IPS DF 4.7 (cell line): ENCODE results near the gene CGNL1.

Experiments used
- DNase-seq: peaks from one replicate; pipeline ENCODE4 v3.0.0-alpha.2; 2013; ENCODE audit warnings: low spot score; ENCODE audit errors: extremely low read depth

CGNL1 gene

GRCh38 chr15:57421110-57421509 lies 44.8 kb downstream of the CGNL1 start:
- no peak for DNase-seq

- no peak for DNase-seq
These were observed 45.2 kb downstream of the CGNL1 start for GRCh38 chr15:57421551-57421950.

DNA sequence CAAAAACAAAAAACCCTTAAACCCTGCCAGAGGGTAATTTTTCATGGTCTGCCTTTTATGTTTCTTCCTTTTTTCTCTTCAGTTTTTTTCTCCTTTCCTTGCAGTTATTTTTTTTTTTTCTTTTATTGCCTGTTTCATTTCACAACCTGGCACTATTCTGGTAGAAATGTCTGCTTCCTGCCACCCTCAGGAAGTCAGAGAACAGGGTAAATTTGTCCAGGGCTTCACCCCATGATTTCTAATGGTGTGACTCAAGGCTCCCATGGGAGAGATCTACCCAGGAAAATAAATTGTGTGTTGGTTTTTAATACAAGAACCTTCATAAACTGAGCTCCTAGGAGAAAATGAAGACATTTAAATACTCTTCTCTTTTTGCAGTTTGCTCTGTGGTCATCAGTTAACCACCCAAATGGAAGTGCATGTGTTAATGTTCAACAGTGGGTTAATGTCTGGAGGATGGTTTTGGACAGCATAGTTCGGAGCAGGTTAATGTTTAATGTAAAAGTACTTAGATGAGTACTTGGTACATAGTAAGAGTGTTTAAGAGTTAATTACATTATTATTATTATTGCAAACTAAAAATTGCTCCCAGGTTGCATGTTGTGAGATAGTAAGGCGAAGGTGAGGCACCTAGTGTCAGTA lies 45.9 kb downstream of the CGNL1 start:
- no peak for DNase-seq

DNA sequence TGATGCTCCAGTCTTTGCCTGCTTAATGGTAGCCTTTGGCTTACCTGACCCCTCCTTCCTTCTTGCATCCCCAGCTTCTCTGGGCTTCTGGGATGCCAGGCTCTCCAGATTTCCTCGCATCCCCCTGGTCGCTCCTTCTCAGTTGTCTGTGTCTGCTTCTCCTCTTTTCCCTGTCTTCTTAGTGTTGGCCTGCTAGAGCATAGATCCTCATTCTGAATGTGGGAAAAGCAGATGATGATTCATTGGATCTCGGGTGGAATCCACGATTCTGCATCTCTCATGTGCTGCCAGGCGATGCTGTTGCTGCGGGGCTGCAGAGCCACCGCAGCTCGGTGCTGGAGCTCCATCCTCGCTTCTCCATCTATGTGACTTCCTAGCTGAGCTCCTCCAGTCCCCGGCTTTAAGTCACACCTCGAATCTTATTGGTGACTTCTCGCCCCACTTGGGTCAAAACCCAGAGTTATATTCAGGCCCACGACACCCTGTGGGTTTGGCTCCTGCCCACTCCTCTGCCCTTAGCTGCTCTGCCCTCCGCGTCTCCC lies 47.4 kb downstream of the CGNL1 start:
- DNase-seq: no peak

DNA sequence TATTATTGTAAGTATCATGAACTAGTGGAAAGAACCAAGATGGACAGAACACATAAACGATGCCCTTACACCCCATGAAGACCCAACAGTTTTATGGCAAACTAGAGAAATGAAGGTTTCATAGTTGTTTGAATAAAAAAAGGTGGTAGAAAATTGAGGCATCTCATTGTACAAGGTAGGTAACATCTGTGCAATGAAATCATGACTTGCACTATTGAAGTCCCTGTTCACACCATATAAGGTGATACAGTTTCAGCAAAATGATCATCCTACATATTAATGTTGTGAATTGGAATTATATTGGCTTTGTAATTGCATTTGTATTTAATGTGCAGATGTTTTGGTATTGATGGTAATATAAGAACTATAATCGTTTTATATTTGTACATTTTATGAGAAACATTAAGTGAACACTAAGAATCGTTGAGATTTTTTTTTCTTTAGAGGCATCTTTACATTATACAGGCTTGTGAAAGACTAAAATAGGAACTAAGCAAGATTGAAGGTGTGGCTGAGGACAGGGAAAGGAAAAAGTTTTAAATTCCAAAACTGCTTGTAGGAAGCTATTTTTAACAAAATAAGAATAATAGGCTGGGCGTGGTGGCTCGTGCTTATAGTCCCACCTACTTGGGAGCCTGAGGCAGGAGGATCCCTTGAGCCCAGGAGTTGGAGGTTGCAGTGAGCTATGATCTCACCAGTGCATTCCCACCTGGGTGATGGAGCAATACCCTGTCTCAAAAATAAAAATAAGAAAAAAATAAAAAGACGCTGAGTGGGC lies 48.5 kb downstream of the CGNL1 start:
- DNase-seq: no peak

GRCh38 chr15:57425842-57426241 lies 49.5 kb downstream of the CGNL1 start:
- no peak for DNase-seq

- no peak for DNase-seq
These were observed 51.1 kb downstream of the CGNL1 start for GRCh38 chr15:57427367-57427821.

DNA sequence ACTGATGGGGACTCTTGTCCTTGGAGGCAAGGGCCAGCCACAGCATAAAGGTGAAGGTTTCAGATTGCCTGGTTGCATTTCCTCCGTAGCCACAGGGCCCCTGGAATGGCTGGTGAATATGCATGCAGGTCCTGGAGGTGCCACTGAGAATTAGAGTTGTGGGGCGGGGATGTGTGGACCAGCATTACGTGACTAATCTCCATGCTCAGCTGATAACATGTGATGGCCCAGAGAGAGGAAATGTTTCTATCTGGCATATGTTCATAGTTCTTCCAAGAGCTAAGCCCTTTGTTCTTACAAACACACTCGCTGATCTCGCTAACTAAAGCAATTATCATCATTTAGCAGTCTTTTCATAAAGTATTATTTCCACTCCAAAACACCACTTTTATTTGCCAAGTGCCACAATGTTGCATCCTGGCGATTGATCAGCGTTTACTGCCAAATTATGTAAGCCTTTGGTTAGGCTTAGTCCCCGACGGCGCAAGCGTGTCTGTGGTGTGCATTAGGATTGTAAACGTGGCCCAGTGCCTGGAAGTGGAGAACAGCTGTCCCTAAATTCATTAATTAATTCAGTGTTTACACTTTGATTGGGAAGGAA lies 55.9 kb downstream of the CGNL1 start:
- peak; percentile 33 for DNase-seq

DNA sequence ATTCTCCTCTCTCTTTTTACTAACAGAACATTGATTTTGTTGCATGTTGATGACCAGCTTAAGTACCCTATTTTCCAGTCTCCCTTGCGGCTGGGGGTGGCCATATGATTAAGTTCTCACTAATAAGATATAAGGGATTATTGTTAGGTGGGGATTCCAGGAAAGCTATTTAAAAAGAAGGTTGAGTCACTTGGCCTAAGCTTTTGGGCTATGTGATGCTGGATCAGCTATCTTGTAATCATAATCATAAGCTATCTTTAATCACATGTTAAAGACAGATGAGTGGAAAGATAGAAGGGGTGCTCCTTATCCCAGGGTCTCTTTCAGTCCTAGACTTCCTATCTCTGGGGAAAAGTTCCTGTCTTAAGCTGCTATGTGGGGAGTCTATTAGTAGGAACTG lies 59.9 kb downstream of the CGNL1 start:
- DNase-seq: no peak

GRCh38 chr15:57436961-57437360 lies 60.7 kb downstream of the CGNL1 start:
- no peak for DNase-seq

DNA sequence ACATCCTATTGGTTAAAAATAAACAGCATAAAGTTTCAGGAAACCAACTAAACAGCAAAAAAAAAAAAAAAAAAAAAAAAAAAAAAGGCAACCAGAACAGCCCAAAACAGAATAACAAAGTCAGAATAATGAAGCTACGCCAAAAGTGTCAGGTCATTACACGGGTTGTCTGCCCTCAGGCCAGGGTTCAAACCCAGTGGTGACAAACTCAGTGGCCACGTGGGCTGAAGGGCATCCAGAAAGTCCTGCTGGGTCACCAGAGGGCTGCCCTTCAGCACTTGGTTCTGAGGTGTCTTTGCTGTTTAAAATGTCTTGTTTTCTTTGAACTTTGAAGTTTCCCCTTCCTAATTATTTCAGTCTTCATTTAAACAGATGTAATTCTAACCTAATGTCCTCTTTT lies 61.3 kb downstream of the CGNL1 start:
- no peak for DNase-seq

DNA sequence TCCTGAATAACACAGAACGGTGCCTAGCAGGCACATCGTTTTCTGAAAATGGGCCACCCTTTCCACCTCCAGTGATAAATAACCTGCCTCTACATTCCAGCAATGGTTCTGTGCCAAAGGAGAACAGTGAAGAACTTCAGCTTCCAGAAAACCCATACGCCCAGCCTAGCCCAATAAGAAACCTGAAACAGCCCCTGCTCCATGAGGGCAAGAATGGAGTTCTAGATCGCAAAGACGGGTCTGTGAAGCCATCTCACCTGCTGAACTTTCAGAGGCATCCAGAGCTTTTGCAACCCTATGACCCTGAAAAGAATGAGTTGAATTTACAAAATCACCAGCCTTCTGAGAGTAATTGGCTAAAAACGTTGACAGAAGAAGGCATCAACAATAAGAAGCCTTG lies 61.9 kb downstream of the CGNL1 start:
- no peak for DNase-seq

DNA sequence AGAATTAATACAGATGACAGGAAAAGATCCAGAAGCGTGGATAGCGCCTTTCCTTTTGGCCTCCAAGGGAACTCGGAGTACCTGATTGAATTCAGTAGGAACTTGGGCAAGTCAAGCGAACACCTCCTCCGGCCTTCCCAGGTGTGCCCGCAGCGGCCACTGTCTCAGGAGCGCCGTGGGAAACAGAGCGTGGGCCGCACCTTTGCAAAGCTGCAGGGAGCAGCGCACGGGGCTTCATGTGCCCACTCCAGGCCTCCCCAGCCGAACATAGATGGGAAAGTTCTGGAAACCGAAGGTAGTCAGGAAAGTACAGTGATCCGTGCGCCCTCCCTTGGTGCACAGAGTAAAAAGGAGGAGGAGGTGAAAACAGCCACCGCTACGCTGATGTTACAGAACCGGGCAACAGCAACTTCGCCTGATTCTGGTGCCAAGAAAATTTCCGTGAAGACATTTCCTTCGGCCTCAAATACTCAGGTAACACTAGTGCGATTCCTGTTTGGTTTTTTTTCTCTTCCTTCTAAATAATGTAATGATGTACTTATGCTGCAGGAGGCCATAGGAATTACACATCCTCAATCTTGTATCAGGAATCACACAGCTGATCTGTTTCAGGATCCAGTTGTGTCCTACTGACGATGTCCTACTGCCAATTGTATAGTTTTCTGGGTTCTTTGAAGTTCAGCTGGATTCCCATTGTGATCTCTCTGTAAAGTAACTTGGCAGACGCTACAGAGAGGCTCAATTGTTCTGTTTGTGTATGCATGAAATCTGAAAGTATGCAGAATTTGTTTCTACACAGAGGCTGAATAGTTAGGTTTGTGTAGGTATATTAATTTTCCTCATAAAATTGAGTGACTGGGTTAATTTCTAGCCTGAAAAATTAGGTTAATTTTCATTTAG lies 63.1 kb downstream of the CGNL1 start:
- no peak for DNase-seq

- DNase-seq: no peak
These were observed 63.9 kb downstream of the CGNL1 start for GRCh38 chr15:57440167-57440566.

- DNase-seq: no peak
These were observed 64.5 kb downstream of the CGNL1 start for GRCh38 chr15:57440799-57441198.

DNA sequence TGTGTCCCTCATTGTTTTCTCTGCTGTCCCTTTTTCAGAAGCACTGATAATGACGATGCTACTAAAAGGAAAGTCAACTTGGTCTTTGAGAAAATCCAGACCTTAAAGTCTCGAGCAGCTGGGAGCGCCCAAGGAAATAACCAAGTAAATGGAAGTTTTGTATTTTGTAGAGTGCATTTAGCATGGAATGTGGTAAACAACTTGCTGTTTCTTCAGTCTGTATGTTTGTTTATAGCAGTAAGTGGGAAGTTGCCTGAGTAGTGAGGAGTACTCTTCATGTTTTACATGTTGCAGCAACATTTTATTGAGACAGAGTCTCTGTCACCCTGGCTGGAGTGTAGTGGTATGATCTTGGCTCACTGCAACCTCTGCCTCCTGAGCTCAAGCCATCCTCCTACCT lies 66.0 kb downstream of the CGNL1 start:
- no peak for DNase-seq

DNA sequence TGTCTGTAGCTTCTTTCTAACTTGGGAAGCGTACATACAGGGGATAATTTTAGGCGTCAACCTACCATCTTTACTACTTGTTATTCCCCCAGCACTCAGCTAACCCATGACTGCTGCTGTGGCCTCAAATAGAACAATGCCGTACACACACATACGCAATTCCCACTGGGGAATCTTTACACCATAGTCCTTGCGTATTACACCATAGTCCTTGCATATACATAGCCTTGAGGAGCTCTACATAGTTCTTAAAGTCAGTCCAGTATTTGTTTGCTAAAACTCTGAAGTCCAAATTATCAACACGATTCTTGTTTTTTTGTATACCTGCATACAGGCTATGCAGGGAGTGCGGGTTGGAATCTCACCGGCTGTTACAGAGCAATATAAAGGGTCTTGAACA lies 67.2 kb downstream of the CGNL1 start:
- no peak for DNase-seq

GRCh38 chr15:57444877-57445513 lies 68.7 kb downstream of the CGNL1 start:
- no peak for DNase-seq

GRCh38 chr15:57445872-57446271 lies 69.6 kb downstream of the CGNL1 start:
- DNase-seq: no peak

DNA sequence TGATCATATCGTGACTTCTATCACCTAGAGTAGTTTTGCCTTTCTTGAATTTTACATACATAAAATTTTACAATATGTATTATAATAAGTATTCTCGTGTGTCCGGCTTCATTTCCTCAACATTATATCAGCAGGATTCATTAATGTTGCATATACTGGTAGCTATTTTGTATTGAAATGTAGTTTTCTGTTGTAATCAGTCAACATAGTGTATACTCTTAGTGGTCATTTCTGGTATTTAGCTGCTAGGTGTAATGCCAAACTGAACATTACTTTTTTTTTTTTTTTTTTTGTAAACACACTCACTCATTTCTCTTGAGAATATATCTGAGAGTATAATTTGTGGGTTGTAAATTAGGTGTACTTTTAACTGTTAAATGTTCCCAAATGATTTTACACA lies 70.1 kb downstream of the CGNL1 start:
- DNase-seq: no peak

DNA sequence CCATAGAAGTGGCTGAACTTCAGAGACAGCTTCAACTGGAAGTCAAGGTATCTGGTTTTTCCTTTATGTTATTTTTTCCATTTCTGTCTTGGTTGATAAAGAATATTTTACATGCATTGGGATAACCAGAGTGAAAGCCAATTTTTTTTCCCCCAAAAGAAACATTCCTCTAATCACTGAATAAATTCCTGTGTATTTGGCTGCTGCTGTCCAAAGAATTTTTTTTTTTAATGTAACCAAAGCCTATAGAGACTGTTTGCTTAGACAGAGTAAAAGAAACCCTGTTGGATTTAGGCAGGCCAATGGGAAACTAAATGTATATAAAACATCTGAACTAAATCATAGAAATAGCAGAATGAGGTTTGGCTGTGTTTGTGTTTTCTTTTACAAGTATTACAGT lies 75.2 kb downstream of the CGNL1 start:
- no peak for DNase-seq
